GM19035 (cell line): ENCODE results near the gene CELA2B.
"Not testable (repeated sequence)": the region's sequence is repeated elsewhere in the genome, so short reads cannot be mapped to it uniquely, and the experiment has no call there.

Source experiments
- ATAC-seq: cut with Tn5 transposase; IDR thresholded peaks from one replicate; pipeline ENCODE4 v1.9.1; 2021; ENCODE audit not compliant: unreplicated experiment

Gene CELA2B

GRCh38 chr1:15444468-15445389 lies 31.2 kb upstream of the CELA2B start:
- no peak for ATAC-seq

GRCh38 chr1:15445390-15446122 lies 30.3 kb upstream of the CELA2B start:
- ATAC-seq = no peak

GRCh38 chr1:15446212-15446611 lies 29.7 kb upstream of the CELA2B start:
- ATAC-seq = no peak

GRCh38 chr1:15448877-15449462 lies 26.9 kb upstream of the CELA2B start:
- no peak for ATAC-seq

- ATAC-seq = no peak
Measured at GRCh38 chr1:15449567-15449966, 26.3 kb upstream of the CELA2B start.

- no peak for ATAC-seq
Measured at GRCh38 chr1:15451014-15451722, 24.7 kb upstream of the CELA2B start.

GRCh38 chr1:15452216-15452615 lies 23.7 kb upstream of the CELA2B start:
- no peak for ATAC-seq

- ATAC-seq = no peak
Measured at GRCh38 chr1:15452866-15453571, 22.9 kb upstream of the CELA2B start.

GRCh38 chr1:15453734-15454133 lies 22.2 kb upstream of the CELA2B start:
- no peak for ATAC-seq

- no peak for ATAC-seq
Measured at GRCh38 chr1:15454256-15454655, 21.6 kb upstream of the CELA2B start.

- ATAC-seq = no peak
Measured at GRCh38 chr1:15455522-15455921, 20.4 kb upstream of the CELA2B start.

GRCh38 chr1:15456313-15456954 lies 19.5 kb upstream of the CELA2B start, which contains the start of gene CELA2A:
TSS of gene CELA2A (plus strand) at chr1:15456732. CDS start at chr1:15456754, 22 bp downstream.
- ATAC-seq = no peak

GRCh38 chr1:15457585-15457984 lies 18.3 kb upstream of the CELA2B start:
- no peak for ATAC-seq

GRCh38 chr1:15458388-15458787 lies 17.5 kb upstream of the CELA2B start:
- ATAC-seq = not testable (repeated sequence)

GRCh38 chr1:15459771-15460707 lies 15.9 kb upstream of the CELA2B start:
- ATAC-seq = no peak

- ATAC-seq = no peak
Measured at GRCh38 chr1:15460708-15461095, 15.2 kb upstream of the CELA2B start.

GRCh38 chr1:15463064-15463800 lies 12.7 kb upstream of the CELA2B start:
- ATAC-seq = not testable (repeated sequence)

GRCh38 chr1:15463926-15464322 lies 12.0 kb upstream of the CELA2B start:
- ATAC-seq = not testable (repeated sequence)
